Stimulated activated naive CD8-positive, alpha-beta T cell treated with anti-CD3 and anti-CD28 coated beads, Interleukin-15, amount 100 ng/mL, for 72 hours (primary cell): ENCODE measurements around the gene LITAF.
"Not testable (repeated sequence)": the region's sequence is repeated elsewhere in the genome, so short reads cannot be mapped to it uniquely, and the experiment has no call there.

Source experiments
- ATAC-seq: fragments of 150-1000 bp; cut with Tn5 transposase; 2 replicates; pipeline ENCODE4 v1.10.0; 2021; ENCODE audit warnings: mild to moderate bottlenecking, moderate library complexity
- DNase-seq, 2 donors: peaks; one replicate each; pipeline ENCODE4 v3.0.0; 2021 to 2022
- H3K27ac Mint-ChIP-seq, 2 donors: one replicate each; pipeline ENCODE4 v1.8.0; 2022; ENCODE audit warnings: mild to moderate bottlenecking in 2 of 2, mixed read lengths in 2 of 2, moderate library complexity in 2 of 2
- H3K27me3 Mint-ChIP-seq: one replicate; pipeline ENCODE4 v1.8.0; 2022; ENCODE audit warnings: mixed read lengths
- H3K4me1 Mint-ChIP-seq: one replicate; pipeline ENCODE4 v1.8.0; 2022; ENCODE audit warnings: mild to moderate bottlenecking, mixed read lengths
- H3K4me3 Mint-ChIP-seq, 2 donors: one replicate each; pipeline ENCODE4 v1.8.0; 2022; ENCODE audit warnings: mild to moderate bottlenecking in 2 of 2, mixed read lengths in 2 of 2, moderate library complexity in 1 of 2
- H3K9me3 Mint-ChIP-seq, 2 donors: one replicate each; pipeline ENCODE4 v1.8.0; 2022; ENCODE audit warnings: mixed read lengths in 2 of 2

Gene LITAF

GRCh38 chr16:11515540-11516430, 70.9 kb downstream of the LITAF start:
- no peak for ATAC-seq
- no peaks in the 10 kb centered on the region for H3K4me1 Mint-ChIP-seq
- no peaks in the 10 kb centered on the region for H3K9me3 Mint-ChIP-seq
- no peaks in the 10 kb centered on the region for H3K27me3 Mint-ChIP-seq
- H3K4me3 Mint-ChIP-seq, result no peak overlapping the region
- no peak for DNase-seq
- peak overlapping the region in 1 of 2 donors; percentile 34 for H3K27ac Mint-ChIP-seq

- Mint-ChIP-seq H3K4me3 (no peak overlapping the region), H3K27ac (no peak overlapping the region), H3K27me3 (no peaks in the 10 kb centered on the region), H3K4me1 (no peaks in the 10 kb centered on the region), H3K9me3 (no peaks in the 10 kb centered on the region)
- ATAC-seq (no peak), DNase-seq (no peak)
Observed at GRCh38 chr16:11514283-11514682, 72.4 kb downstream of the LITAF start.

DNA sequence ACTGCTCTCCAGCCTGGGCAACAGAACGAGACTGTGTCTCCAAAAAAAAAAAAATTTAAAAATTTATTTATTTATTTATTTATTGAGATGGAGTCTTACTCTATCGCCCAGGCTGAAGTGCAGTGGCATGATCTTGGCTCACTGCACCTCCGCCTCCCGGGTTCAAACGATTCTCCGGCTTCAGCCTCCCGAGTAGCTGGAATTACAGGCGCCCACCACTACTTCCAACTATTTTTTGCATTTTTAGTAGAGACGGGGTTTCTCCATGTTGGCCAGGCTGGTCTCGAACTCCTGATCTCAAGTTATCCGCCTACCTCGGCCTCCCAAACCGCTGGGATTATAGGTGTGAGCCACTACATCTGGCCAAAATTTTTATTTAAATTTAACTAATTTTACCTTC, 73.4 kb downstream of the LITAF start:
- H3K4me1 Mint-ChIP-seq, H3K27me3 Mint-ChIP-seq, H3K9me3 Mint-ChIP-seq, H3K4me3 Mint-ChIP-seq, DNase-seq, H3K27ac Mint-ChIP-seq, ATAC-seq: not testable (repeated sequence)

- no peak overlapping the region for H3K4me3 Mint-ChIP-seq
- no peak overlapping the region for H3K27ac Mint-ChIP-seq
- H3K9me3 Mint-ChIP-seq, result no peaks in the 10 kb centered on the region
- peaks cover 3% of the 10 kb centered on the region for H3K4me1 Mint-ChIP-seq
- DNase-seq (no peak), ATAC-seq (no peak)
- no peaks in the 10 kb centered on the region for H3K27me3 Mint-ChIP-seq
Observed at GRCh38 chr16:11511801-11512200, 74.9 kb downstream of the LITAF start.

DNA sequence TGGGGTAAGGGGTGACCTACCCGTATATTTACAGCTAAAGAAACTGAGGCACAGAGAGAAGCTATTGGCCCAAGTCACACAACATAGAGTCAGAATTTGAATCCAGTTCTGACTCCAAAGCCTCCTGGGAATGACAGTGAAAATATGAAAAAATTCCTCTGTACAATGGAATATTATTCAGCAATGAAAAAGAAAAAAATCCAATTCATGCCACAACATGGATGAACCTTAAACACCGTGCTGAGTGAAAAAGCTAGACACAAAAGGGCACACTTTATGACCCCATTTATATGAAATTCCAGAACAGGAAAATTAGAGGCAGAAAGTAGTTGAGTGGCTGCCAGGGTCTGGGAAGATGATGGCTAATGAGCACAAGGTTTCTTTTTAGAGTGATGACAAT, 75.4 kb downstream of the LITAF start:
- Mint-ChIP-seq H3K27ac (no peak overlapping the region), H3K27me3 (no peaks in the 10 kb centered on the region), H3K4me3 (no peak overlapping the region), H3K9me3 (no peaks in the 10 kb centered on the region), H3K4me1 (peaks cover 7% of the 10 kb centered on the region)
- no peak for ATAC-seq
- DNase-seq, result no peak

- peaks cover 8% of the 10 kb centered on the region for H3K4me1 Mint-ChIP-seq
- DNase-seq (no peak), ATAC-seq (no peak)
- no peaks in the 10 kb centered on the region for H3K27me3 Mint-ChIP-seq
- no peak overlapping the region for H3K4me3 Mint-ChIP-seq
- H3K9me3 Mint-ChIP-seq, result no peaks in the 10 kb centered on the region
- H3K27ac Mint-ChIP-seq, result no peak overlapping the region
Observed at GRCh38 chr16:11510178-11510973, 76.3 kb downstream of the LITAF start.

DNA sequence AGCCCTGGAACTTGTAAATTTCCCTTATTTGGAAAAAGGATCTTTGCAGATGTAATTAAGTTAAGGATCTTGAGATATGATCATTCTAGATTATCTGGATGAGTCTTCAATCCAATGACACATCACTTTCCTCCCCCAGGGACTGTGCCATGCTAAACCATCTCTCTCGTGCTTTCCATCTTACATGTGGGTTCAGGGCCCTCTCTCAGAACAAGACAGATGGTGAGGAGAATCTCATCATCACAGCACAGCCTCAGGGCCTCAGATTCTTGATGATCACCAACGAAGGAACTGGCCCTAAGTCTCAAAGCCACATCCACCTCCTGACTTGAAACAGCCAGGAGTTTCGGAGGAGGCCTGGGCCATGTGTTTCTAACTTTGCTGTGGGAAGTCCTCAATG, 78.7 kb downstream of the LITAF start:
- Mint-ChIP-seq H3K27me3 (no peaks in the 10 kb centered on the region), H3K4me3 (no peak overlapping the region), H3K4me1 (peaks cover 8% of the 10 kb centered on the region), H3K9me3 (no peaks in the 10 kb centered on the region), H3K27ac (no peak overlapping the region)
- DNase-seq (no peak), ATAC-seq (no peak)

DNA sequence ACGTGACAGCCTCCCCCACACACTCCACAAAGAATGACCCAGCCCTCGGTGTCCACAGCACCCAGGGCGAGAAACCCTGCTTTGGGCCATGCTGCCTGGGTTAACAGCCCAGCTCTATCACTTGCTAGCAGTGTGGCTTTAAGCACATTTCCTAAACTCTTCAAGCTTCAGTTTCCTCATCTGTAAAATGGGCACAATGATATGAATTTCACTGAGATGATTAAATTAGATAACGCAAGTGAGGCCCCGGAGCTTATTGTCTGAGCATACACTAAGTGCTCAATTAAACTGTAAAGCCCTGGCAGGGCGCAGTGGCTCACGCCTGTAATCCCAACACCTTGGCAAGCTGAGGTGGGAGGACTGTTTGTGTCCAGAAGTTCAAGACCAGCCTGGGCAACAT, 79.4 kb downstream of the LITAF start:
- ATAC-seq (no peak), DNase-seq (no peak)
- H3K27ac Mint-ChIP-seq, result no peak overlapping the region
- H3K4me1 Mint-ChIP-seq, result peaks cover 8% of the 10 kb centered on the region
- H3K27me3 Mint-ChIP-seq, result no peaks in the 10 kb centered on the region
- no peaks in the 10 kb centered on the region for H3K9me3 Mint-ChIP-seq
- no peak overlapping the region for H3K4me3 Mint-ChIP-seq

DNA sequence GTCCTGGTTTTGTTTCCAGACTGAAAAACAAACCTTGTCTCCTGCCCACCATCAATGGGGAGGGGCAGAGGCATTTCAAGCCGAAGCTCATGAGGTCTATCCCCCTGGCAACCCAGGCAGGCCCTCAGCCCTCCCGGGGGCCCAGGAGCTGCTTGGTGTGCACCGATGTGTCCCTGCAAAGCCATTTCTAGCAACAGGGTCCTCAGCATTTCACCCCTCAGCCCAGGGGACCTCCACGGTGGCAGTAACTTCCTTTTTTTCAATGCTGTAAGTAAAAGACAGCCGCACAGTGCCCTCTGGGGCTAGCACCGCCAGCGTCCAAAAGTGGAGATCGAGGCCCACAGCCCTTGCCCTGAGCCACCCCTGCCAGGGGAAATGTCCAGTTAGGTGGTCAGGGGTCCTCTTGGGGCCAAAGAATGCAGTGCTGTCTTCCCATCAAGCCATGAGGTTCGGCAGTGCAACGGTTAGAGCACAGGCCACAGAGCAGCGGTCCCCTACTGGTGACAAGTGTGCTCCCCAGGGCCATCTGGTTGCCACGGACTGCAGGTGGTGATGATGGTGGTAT, 79.9 kb downstream of the LITAF start:
- H3K27me3 Mint-ChIP-seq, result no peaks in the 10 kb centered on the region
- ATAC-seq, result no peak
- peak overlapping the region in 1 of 2 donors; percentile 48 for H3K27ac Mint-ChIP-seq
- H3K9me3 Mint-ChIP-seq, result no peaks in the 10 kb centered on the region
- no peak for DNase-seq
- no peak overlapping the region for H3K4me3 Mint-ChIP-seq
- H3K4me1 Mint-ChIP-seq, result peaks cover 8% of the 10 kb centered on the region

GRCh38 chr16:11504261-11504660, 82.5 kb downstream of the LITAF start:
- DNase-seq, H3K27ac Mint-ChIP-seq, H3K27me3 Mint-ChIP-seq, H3K4me1 Mint-ChIP-seq, ATAC-seq, H3K4me3 Mint-ChIP-seq, H3K9me3 Mint-ChIP-seq: not testable (repeated sequence)

DNA sequence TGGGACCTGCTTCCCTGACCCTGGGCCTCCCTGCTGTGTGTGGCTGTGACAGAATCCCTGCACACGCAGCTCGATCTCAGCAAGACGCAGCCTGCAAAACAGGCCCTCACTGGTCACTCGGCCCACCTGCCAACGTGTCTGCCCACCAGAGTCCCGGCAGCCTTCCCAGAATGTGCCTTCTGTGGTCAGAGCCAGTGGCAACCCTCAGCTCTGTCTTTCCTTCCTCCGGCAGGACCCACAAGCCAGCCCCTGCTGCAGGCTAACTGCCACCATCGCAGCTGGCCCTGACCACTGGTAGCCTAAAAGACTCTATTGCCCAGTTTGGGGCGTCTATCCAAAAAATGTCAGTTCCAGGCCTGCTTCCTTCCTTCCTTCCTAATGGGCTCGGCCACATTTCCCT, 83.2 kb downstream of the LITAF start:
- Mint-ChIP-seq H3K4me3 (no peak overlapping the region), H3K4me1 (peaks cover 8% of the 10 kb centered on the region), H3K27ac (no peak overlapping the region), H3K9me3 (no peaks in the 10 kb centered on the region), H3K27me3 (no peaks in the 10 kb centered on the region)
- DNase-seq, result no peak
- ATAC-seq, result no peak

DNA sequence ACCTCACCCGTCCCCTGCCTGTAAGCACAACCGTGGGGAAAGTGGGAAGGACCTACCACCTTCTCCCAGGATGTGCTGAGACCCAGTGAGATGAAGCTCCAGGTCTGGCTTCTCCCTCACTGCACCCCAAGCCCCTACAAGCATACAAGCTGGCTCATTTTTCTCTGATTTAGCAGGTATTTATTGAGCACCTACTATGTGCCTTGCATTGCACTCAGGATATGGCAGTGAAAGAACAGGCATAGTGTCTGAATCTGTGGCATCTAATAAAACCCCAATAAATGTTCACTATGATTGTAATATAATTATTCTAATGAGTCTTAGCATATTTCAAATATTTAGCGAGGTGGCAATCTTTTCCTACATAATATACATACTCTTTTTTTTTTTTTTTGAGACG, 84.5 kb downstream of the LITAF start:
- Mint-ChIP-seq H3K9me3 (no peaks in the 10 kb centered on the region), H3K4me1 (peaks cover 17% of the 10 kb centered on the region), H3K4me3 (no peak overlapping the region), H3K27me3 (no peaks in the 10 kb centered on the region), H3K27ac (peak overlapping the region in 1 of 2 donors; percentile 27)
- ATAC-seq, result no peak
- DNase-seq, result no peak

- no peak for DNase-seq
- Mint-ChIP-seq H3K4me3 (no peak overlapping the region), H3K4me1 (peaks cover 19% of the 10 kb centered on the region), H3K27me3 (no peaks in the 10 kb centered on the region), H3K9me3 (no peaks in the 10 kb centered on the region), H3K27ac (no peak overlapping the region)
- ATAC-seq, result no peak
Observed at GRCh38 chr16:11501632-11502031, 85.1 kb downstream of the LITAF start.

DNA sequence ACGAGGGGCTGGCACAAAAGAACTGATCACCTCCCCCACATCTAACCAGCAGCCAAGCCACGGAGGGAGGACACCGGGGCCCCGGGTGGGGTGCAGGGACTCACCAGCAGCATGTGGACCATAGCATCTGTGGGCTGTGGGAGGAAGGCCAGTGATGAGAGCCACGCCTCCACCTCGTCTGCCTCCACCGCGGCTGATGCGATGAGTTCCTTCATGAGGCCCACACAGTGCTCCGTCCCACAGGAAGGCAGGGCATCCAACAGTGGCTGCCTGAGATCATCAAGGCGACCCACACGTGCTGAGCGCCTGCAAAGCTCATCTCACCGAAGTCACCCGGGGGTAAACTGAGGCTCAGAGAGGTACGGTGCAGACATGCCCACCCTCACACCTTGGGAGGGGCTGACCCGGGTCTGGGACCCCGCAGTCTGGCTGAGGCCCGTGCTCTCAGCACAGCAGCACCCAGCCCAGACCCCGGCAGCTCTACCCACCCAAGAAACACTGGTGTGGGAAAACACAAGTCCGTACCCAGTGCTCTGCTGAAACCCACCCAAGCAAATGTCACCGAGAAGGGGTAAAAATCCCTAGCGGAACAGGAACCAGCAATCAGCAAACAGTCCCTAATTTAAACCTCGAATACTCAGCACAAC, 85.9 kb downstream of the LITAF start:
- DNase-seq (no peak), ATAC-seq (no peak)
- H3K4me3 Mint-ChIP-seq, result no peak overlapping the region
- no peaks in the 10 kb centered on the region for H3K9me3 Mint-ChIP-seq
- no peak overlapping the region for H3K27ac Mint-ChIP-seq
- H3K4me1 Mint-ChIP-seq, result peaks cover 23% of the 10 kb centered on the region
- no peaks in the 10 kb centered on the region for H3K27me3 Mint-ChIP-seq

GRCh38 chr16:11499295-11500089, 87.2 kb downstream of the LITAF start:
- ATAC-seq (peak; percentile 24), DNase-seq (no peak)
- Mint-ChIP-seq H3K4me1 (peaks cover 33% of the 10 kb centered on the region), H3K4me3 (no peak overlapping the region), H3K9me3 (no peaks in the 10 kb centered on the region), H3K27ac (no peak overlapping the region), H3K27me3 (no peaks in the 10 kb centered on the region)
